Vagina (tissue), 2 donors: ENCODE measurements around the gene TBC1D22A.

Experiments
- POLR2AphosphoS5 ChIP-seq, 2 donors: sonication (generic); formaldehyde crosslinking; IDR thresholded peaks; one replicate each; pipeline ENCODE4 v1.9.0; 2017; ENCODE audit warnings: antibody characterized with exemption in 2 of 2, mild to moderate bottlenecking in 2 of 2, low read depth in 1 of 2; ENCODE audit not compliant: insufficient read depth in 1 of 2
- TF ChIP-seq, protein P1 (sequence below), 3 experiments: fragments of 450-650 bp in 2 of 3; fragments of 200-600 bp in 1 of 3; sonication (generic) in 1 of 3; IDR thresholded peaks; one replicate each; pipeline ENCODE4 v1.5.1; 2017 to 2019; ENCODE audit warnings: antibody characterized with exemption in 3 of 3, mild to moderate bottlenecking in 2 of 3, moderate library complexity in 2 of 3

DNA sequence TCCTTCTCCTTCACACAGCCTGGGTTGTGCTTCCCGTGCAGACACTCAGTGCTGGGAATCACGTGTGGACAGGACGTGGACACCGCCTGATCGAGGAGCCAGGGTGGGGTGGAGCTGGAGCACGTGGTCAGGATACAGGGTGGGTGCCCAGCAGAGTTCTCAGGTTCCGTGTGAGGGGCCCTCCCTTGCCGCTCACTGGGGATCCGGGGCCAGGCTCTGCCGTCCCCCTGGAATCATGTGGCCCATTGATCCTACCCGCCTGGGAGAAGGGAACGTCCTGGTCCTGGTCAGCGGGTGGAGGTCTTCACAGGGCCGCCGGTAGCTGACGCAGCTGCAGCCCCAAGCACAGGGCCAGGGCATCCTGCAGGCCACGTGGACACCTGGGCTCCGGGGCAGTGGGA lies 397.7 kb downstream of the TBC1D22A start:
- TF ChIP-seq, protein P1, sequence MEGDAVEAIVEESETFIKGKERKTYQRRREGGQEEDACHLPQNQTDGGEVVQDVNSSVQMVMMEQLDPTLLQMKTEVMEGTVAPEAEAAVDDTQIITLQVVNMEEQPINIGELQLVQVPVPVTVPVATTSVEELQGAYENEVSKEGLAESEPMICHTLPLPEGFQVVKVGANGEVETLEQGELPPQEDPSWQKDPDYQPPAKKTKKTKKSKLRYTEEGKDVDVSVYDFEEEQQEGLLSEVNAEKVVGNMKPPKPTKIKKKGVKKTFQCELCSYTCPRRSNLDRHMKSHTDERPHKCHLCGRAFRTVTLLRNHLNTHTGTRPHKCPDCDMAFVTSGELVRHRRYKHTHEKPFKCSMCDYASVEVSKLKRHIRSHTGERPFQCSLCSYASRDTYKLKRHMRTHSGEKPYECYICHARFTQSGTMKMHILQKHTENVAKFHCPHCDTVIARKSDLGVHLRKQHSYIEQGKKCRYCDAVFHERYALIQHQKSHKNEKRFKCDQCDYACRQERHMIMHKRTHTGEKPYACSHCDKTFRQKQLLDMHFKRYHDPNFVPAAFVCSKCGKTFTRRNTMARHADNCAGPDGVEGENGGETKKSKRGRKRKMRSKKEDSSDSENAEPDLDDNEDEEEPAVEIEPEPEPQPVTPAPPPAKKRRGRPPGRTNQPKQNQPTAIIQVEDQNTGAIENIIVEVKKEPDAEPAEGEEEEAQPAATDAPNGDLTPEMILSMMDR (IDR thresholded peaks at IDR 0.05), result no peak
- TF ChIP-seq POLR2AphosphoS5 (IDR thresholded peaks at IDR 0.05; ENCODE audit: insufficient read depth in 1 of 2, low read depth in 1 of 2), result no peak
